NCI-H2227 treated with DMSO at 0.1 percent for 48 hours (cell line): ENCODE measurements around the gene FOLR1.

ENCODE experiments used
- DNase-seq: peaks from one replicate; lab custom pipeline; 2025; lab: John Stamatoyannopoulos, UW

The FOLR1 gene

GRCh38 chr11:72235351-72236057 is 43.6 kb downstream of the FOLR1 start:
- no peak for DNase-seq

- DNase-seq = no peak
These were observed 44.2 kb downstream of the FOLR1 start for GRCh38 chr11:72236083-72236697.

GRCh38 chr11:72236774-72237111 is 44.8 kb downstream of the FOLR1 start:
- DNase-seq = no peak

GRCh38 chr11:72237112-72237931 is 45.4 kb downstream of the FOLR1 start:
- DNase-seq = no peak

- DNase-seq = no peak
These were observed 46.1 kb downstream of the FOLR1 start for GRCh38 chr11:72238040-72238450.

- no peak for DNase-seq
These were observed 46.8 kb downstream of the FOLR1 start for GRCh38 chr11:72238492-72239312.

GRCh38 chr11:72239313-72239848 is 47.4 kb downstream of the FOLR1 start:
- DNase-seq = no peak

- DNase-seq = no peak
These were observed 48.0 kb downstream of the FOLR1 start for GRCh38 chr11:72239849-72240460.

GRCh38 chr11:72240461-72241290 is 48.7 kb downstream of the FOLR1 start:
- no peak for DNase-seq

- no peak for DNase-seq
These were observed 49.4 kb downstream of the FOLR1 start for GRCh38 chr11:72241291-72241781.

- DNase-seq = no peak
These were observed 50.2 kb downstream of the FOLR1 start for GRCh38 chr11:72242141-72242540.

- no peak for DNase-seq
These were observed 51.5 kb downstream of the FOLR1 start for GRCh38 chr11:72243173-72244059.

GRCh38 chr11:72244060-72244360 is 52.1 kb downstream of the FOLR1 start, which contains the start of gene PHOX2A:
PHOX2A (minus strand) TSS chr11:72244176; CDS start chr11:72244004, 172 bp downstream.
- no peak for DNase-seq

- DNase-seq = no peak
These were observed 52.7 kb downstream of the FOLR1 start for GRCh38 chr11:72244361-72245262.

GRCh38 chr11:72245263-72245816 is 53.4 kb downstream of the FOLR1 start:
- no peak for DNase-seq
